HepG2 (cell line): ENCODE data around the gene PRR19. TPM values are rescaled to one million over a fixed set of nuclear protein-coding genes. Genes with fewer than 3 reads are reported as not detected.

ENCODE experiments used
- AGO2 ChIP-seq: fragments of 200-400 bp; formaldehyde crosslinking; optimal IDR thresholded peaks from 2 replicates; pipeline ENCODE3; 2017; ENCODE audit warnings: mild to moderate bottlenecking, low read depth, low read length, moderate library complexity
- GMEB2 ChIP-seq: IDR thresholded peaks from 2 replicates; pipeline ENCODE4 v1.6.1; 2016; ENCODE audit warnings: missing biosample characterization, missing genetic modification reagents, low read depth
- KDM2A ChIP-seq: sonication (generic); formaldehyde crosslinking; IDR thresholded peaks from 2 replicates; pipeline ENCODE4 v1.4.0; 2020; ENCODE audit warnings: low read depth, missing genetic modification reagents, borderline replicate concordance
- MAZ ChIP-seq, 2 experiments: sonication (generic) in 1 of 2; formaldehyde crosslinking in 1 of 2; IDR thresholded peaks; 2 replicates each; pipeline versions ENCODE4 v1.5.0 to v1.6.1; 2012 to 2020; ENCODE audit warnings: low read depth in 2 of 2, mild to moderate bottlenecking in 2 of 2, borderline replicate concordance in 1 of 2, improper control_type of control experiment in 1 of 2, low read length in 1 of 2, missing genetic modification reagents in 1 of 2, moderate library complexity in 1 of 2
- POLR2A ChIP-seq, 2 experiments: IDR thresholded peaks; 2 replicates each; pipeline ENCODE4 v1.6.1; 2011; ENCODE audit warnings: low read depth in 2 of 2, low read length in 2 of 2, mild to moderate bottlenecking in 1 of 2, moderate library complexity in 1 of 2; ENCODE audit not compliant: insufficient read depth in 1 of 2
- RBFOX2 ChIP-seq: fragments of 200-400 bp; formaldehyde crosslinking; IDR thresholded peaks from 2 replicates; pipeline ENCODE4 v1.6.1; 2017; ENCODE audit warnings: low read depth, mild to moderate bottlenecking, low read length
- SAP130 ChIP-seq: IDR thresholded peaks from 2 replicates; pipeline ENCODE4 v1.6.1; 2016; ENCODE audit warnings: low read depth
- SMC3 ChIP-seq: IDR thresholded peaks from 2 replicates; pipeline ENCODE4 v1.6.1; 2011; ENCODE audit warnings: low read length, improper control_type of control experiment
- SOX6 ChIP-seq, 2 experiments: fragments of 450-650 bp in 1 of 2; sonication (generic) in 1 of 2; formaldehyde crosslinking in 1 of 2; IDR thresholded peaks; 2 replicates each; pipeline versions ENCODE4 v1.4.0 to v1.6.1; 2017 to 2020; ENCODE audit warnings: antibody characterized with exemption in 1 of 2, mild to moderate bottlenecking in 1 of 2, missing genetic modification reagents in 1 of 2
- TBL1XR1 ChIP-seq: fragments of 150-350 bp; IDR thresholded peaks from 2 replicates; pipeline ENCODE4 v1.6.1; 2014; ENCODE audit warnings: borderline replicate concordance, low read length; ENCODE audit not compliant: partially characterized antibody
- ZBTB33 ChIP-seq: sonication (generic); formaldehyde crosslinking; IDR thresholded peaks from 2 replicates; pipeline ENCODE4 v1.4.0; 2020; ENCODE audit warnings: missing genetic modification reagents
- ZBTB43 ChIP-seq: sonication (generic); formaldehyde crosslinking; conservative IDR thresholded peaks from 2 replicates; pipeline ENCODE4 v1.4.0; 2020; ENCODE audit warnings: missing genetic modification reagents
- ZFY ChIP-seq: sonication (generic); formaldehyde crosslinking; IDR thresholded peaks from 2 replicates; pipeline ENCODE4 v1.4.0; 2020; ENCODE audit warnings: missing genetic modification reagents
- ZNF709 ChIP-seq: sonication (generic); formaldehyde crosslinking; IDR thresholded peaks from 2 replicates; pipeline ENCODE4 v1.5.0; 2020; ENCODE audit warnings: mild to moderate bottlenecking, missing genetic modification reagents
- polyA plus RNA-seq, 8 experiments: library from polyadenylated mRNA; depleted of rRNA in 3 of 8; stranded (reverse) in 7 of 8; unstranded in 1 of 8; fragments of >200 nt; fragmentation: Illumina TruSeq in 4 of 8; extraction: Trizol in 4 of 8; gene quantifications; 2 replicates each; pipeline versions ENCODE4 v1.2.1 to v1.2.3, GENCODE V29; 2011 to 2016; ENCODE audit warnings: low read depth in 4 of 8, missing spikeins in 1 of 8, mixed read lengths in 1 of 8; ENCODE audit not compliant: insufficient read depth in 1 of 8
- total RNA-seq, 5 experiments: library from RNA; depleted of rRNA; stranded (reverse); fragments of >200 nt; fragmentation: Illumina TruSeq; extraction: Trizol; gene quantifications; 2 replicates each; pipeline ENCODE4 v1.2.3, GENCODE V29; 2016; ENCODE audit warnings: low read depth in 1 of 5
- TF ChIP-seq, protein P1 (sequence below): IDR thresholded peaks from 2 replicates; pipeline ENCODE4 v1.6.1; 2016
- TF ChIP-seq, protein P2 (sequence below), 2 experiments: sonication (generic) in 1 of 2; formaldehyde crosslinking in 1 of 2; IDR thresholded peaks; 2 replicates each; pipeline versions ENCODE4 v1.4.0 to v1.6.1; 2018 to 2020; ENCODE audit warnings: missing genetic modification reagents in 2 of 2, borderline replicate concordance in 1 of 2, low read depth in 1 of 2, mild to moderate bottlenecking in 1 of 2, missing biosample characterization in 1 of 2
- TF ChIP-seq, protein P3 (sequence below): IDR thresholded peaks from 2 replicates; pipeline ENCODE4 v1.6.1; 2016; ENCODE audit warnings: mild to moderate bottlenecking, missing biosample characterization, missing genetic modification reagents

PRR19 gene
- total and polyA plus RNA-seq, 2 of the 13 experiments (the other 11 are each of a cell fraction or from before 2014, with no cell fraction given), result 0.21 to 0.33 TPM

DNA sequence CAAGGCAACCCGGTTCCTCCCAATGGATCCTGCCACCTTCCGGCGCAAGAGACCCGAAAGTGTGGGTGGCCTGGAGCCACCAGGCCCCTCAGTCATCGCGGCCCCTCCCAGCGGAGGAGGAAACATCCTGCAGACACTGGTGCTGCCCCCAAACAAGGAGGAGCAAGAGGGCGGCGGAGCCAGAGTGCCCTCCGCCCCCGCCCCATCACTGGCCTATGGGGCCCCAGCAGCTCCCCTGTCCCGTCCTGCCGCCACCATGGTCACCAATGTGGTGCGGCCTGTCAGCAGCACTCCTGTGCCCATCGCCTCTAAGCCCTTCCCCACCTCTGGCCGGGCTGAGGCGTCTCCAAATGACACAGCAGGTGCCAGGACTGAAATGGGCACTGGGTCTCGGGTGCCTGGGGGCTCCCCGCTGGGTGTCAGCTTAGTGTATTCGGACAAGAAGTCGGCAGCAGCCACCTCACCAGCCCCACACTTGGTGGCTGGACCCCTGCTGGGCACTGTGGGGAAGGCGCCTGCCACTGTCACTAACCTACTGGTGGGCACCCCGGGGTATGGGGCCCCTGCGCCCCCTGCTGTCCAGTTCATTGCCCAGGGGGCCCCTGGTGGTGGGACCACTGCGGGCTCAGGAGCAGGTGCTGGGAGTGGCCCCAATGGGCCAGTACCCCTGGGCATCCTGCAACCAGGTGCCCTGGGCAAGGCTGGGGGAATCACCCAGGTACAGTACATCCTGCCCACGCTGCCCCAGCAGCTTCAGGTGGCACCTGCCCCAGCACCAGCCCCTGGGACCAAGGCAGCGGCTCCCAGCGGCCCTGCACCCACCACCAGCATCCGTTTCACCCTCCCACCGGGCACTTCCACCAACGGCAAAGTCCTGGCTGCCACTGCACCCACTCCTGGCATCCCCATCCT, 11.2 kb upstream of the PRR19 start (continued):
- TF ChIP-seq GMEB2 (CRISPR knock-in tag), result no peak
- peak; percentile 29; the same call in 1 of the 2 replicates for TF ChIP-seq SAP130 (CRISPR knock-in tag)
- peak; percentile 91 for TF ChIP-seq AGO2
- TF ChIP-seq SMC3, result peak; percentile 60; the same call in 1 of the 2 replicates
- TF ChIP-seq TBL1XR1, result no peak
- no peak for TF ChIP-seq SOX6 (IDR thresholded peaks at IDR 0.05)
- 0 out of 2 replicates have a peak, but pooled peaks have one; percentile 9 for TF ChIP-seq SOX6 (CRISPR knock-in tag; IDR thresholded peaks at IDR 0.05)
- TF ChIP-seq ZBTB43 (CRISPR knock-in tag), result peak; percentile 59; the same call in 1 of the 2 replicates
- 0 out of 2 replicates have a peak, but pooled peaks have one; percentile 19 for TF ChIP-seq ZFY (CRISPR knock-in tag)
- TF ChIP-seq KDM2A (CRISPR knock-in tag), result peak; percentile 49; the same call in 1 of the 2 replicates
- TF ChIP-seq MAZ (IDR thresholded peaks at IDR 0.05; ENCODE audit: borderline replicate concordance, low read depth, low read length), result peak; percentile 68; the same call in 1 of the 2 replicates
- no peak for TF ChIP-seq MAZ (CRISPR knock-in tag; IDR thresholded peaks at IDR 0.05; ENCODE audit: low read depth)
- TF ChIP-seq, protein P1, sequence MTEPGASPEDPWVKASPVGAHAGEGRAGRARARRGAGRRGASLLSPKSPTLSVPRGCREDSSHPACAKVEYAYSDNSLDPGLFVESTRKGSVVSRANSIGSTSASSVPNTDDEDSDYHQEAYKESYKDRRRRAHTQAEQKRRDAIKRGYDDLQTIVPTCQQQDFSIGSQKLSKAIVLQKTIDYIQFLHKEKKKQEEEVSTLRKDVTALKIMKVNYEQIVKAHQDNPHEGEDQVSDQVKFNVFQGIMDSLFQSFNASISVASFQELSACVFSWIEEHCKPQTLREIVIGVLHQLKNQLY, result no peak
- TF ChIP-seq ZNF709 (CRISPR knock-in tag), result 0 out of 2 replicates have a peak, but pooled peaks have one; percentile 31
- TF ChIP-seq, protein P2, sequence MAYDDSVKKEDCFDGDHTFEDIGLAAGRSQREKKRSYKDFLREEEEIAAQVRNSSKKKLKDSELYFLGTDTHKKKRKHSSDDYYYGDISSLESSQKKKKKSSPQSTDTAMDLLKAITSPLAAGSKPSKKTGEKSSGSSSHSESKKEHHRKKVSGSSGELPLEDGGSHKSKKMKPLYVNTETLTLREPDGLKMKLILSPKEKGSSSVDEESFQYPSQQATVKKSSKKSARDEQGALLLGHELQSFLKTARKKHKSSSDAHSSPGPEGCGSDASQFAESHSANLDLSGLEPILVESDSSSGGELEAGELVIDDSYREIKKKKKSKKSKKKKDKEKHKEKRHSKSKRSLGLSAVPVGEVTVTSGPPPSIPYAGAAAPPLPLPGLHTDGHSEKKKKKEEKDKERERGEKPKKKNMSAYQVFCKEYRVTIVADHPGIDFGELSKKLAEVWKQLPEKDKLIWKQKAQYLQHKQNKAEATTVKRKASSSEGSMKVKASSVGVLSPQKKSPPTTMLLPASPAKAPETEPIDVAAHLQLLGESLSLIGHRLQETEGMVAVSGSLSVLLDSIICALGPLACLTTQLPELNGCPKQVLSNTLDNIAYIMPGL (CRISPR knock-in tag; IDR thresholded peaks at IDR 0.05; ENCODE audit: borderline replicate concordance in 1 of 2, low read depth in 1 of 2), result peak; percentile 43 to 51; a peak in 2 of 4 replicates
- peak; percentile 57; the same call in 1 of the 2 replicates for TF ChIP-seq ZBTB33
- TF ChIP-seq, protein P3, sequence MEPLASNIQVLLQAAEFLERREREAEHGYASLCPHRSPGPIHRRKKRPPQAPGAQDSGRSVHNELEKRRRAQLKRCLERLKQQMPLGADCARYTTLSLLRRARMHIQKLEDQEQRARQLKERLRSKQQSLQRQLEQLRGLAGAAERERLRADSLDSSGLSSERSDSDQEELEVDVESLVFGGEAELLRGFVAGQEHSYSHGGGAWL (CRISPR knock-in tag), result no peak
- peak; percentile 58; the same call in 1 of the 2 replicates for TF ChIP-seq RBFOX2
- 0 out of 4 replicates have a peak, but pooled peaks of 1 of the 2 experiments have one; percentile 33 for TF ChIP-seq POLR2A (IDR thresholded peaks at IDR 0.05; ENCODE audit: insufficient read depth in 1 of 2, low read depth in 2 of 2, low read length in 2 of 2)
